Retinal pigment epithelial cell (primary cell): ENCODE measurements around the gene BAG3.

ENCODE experiments used
- DNase-seq: peaks from one replicate; pipeline ENCODE4 v3.0.0-alpha.2; 2010; ENCODE audit warnings: low read depth
- H3K4me3 ChIP-seq: 2 replicates; pipeline ENCODE4 v1.5.1; 2011; ENCODE audit warnings: mild to moderate bottlenecking, low read length, control low read depth, moderate library complexity
- CTCF ChIP-seq: conservative IDR thresholded peaks from 2 replicates; pipeline ENCODE4 v1.5.1; 2011; ENCODE audit warnings: low read depth, low read length, control low read depth, inconsistent platforms

The BAG3 gene

GRCh38 chr10:119651514-119652360 is 557 bp downstream of the BAG3 start:
- no peak for TF ChIP-seq CTCF
- peak overlapping the region; percentile 84 for H3K4me3 ChIP-seq
- DNase-seq = no peak

GRCh38 chr10:119652361-119652730 is 1.2 kb downstream of the BAG3 start:
- peak overlapping the region; percentile 84 for H3K4me3 ChIP-seq
- peak; percentile 56 for DNase-seq
- peak; percentile 45 for TF ChIP-seq CTCF

- peak overlapping the region; percentile 84 for H3K4me3 ChIP-seq
- DNase-seq = no peak
- no peak for TF ChIP-seq CTCF
These were observed 2.0 kb downstream of the BAG3 start for GRCh38 chr10:119653209-119653608.

GRCh38 chr10:119653916-119654315 is 2.7 kb downstream of the BAG3 start:
- no peak for TF ChIP-seq CTCF
- no peak overlapping the region for H3K4me3 ChIP-seq
- no peak for DNase-seq

- no peak for DNase-seq
- H3K4me3 ChIP-seq = no peak overlapping the region
These were observed 3.4 kb downstream of the BAG3 start for GRCh38 chr10:119654540-119654939.

GRCh38 chr10:119655566-119656001 is 4.4 kb downstream of the BAG3 start:
- DNase-seq = no peak
- H3K4me3 ChIP-seq = no peak overlapping the region
- no peak for TF ChIP-seq CTCF

More at GRCh38 chr10:119654540-119654939, 3.4 kb downstream of the BAG3 start:
- no peak for TF ChIP-seq CTCF

GRCh38 chr10:119656760-119657159 is 5.6 kb downstream of the BAG3 start:
- DNase-seq = no peak
- no peak overlapping the region for H3K4me3 ChIP-seq
- no peak for TF ChIP-seq CTCF
